D721Med (cell line): ENCODE results near the gene SRCAP.

Experiments used
- DNase-seq: peaks from one replicate; pipeline ENCODE4 v3.0.0; 2011; ENCODE audit warnings: low spot score; ENCODE audit not compliant: insufficient read length
- FAIRE-seq: peaks from 2 replicates; lab custom pipeline; 2011; peaks lifted over from hg19 to GRCh38; lab: Jason Lieb, UNC
- TF ChIP-seq, protein P1 (sequence below): IDR thresholded peaks from 2 replicates; pipeline ENCODE4 v1.5.1; 2012; ENCODE audit warnings: mild to moderate bottlenecking, control low read depth; ENCODE audit not compliant: insufficient read depth; ENCODE audit errors: missing control alignments

SRCAP gene

DNA sequence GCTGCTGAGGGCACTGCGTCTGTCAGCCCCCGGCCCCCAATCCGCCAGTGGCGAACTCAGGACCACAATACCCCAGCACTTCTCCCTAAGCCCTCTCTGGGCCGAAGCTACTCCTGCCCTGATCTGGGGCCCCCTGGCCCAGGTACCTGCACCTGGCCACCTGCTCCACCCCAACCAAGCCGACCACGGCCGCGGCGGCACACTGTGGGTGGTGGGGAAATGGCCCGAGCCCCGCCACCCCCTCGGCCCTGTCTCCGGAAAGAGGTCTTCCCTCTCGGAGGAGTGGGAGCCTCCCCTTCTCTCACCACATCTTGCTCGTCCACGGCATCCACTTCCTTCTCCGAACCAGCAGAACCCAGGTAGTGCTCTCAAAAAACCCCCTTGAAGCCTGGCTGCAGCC, 44.1 kb upstream of the SRCAP start:
- FAIRE-seq: no peak
- TF ChIP-seq, protein P1, sequence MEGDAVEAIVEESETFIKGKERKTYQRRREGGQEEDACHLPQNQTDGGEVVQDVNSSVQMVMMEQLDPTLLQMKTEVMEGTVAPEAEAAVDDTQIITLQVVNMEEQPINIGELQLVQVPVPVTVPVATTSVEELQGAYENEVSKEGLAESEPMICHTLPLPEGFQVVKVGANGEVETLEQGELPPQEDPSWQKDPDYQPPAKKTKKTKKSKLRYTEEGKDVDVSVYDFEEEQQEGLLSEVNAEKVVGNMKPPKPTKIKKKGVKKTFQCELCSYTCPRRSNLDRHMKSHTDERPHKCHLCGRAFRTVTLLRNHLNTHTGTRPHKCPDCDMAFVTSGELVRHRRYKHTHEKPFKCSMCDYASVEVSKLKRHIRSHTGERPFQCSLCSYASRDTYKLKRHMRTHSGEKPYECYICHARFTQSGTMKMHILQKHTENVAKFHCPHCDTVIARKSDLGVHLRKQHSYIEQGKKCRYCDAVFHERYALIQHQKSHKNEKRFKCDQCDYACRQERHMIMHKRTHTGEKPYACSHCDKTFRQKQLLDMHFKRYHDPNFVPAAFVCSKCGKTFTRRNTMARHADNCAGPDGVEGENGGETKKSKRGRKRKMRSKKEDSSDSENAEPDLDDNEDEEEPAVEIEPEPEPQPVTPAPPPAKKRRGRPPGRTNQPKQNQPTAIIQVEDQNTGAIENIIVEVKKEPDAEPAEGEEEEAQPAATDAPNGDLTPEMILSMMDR: no peak

DNA sequence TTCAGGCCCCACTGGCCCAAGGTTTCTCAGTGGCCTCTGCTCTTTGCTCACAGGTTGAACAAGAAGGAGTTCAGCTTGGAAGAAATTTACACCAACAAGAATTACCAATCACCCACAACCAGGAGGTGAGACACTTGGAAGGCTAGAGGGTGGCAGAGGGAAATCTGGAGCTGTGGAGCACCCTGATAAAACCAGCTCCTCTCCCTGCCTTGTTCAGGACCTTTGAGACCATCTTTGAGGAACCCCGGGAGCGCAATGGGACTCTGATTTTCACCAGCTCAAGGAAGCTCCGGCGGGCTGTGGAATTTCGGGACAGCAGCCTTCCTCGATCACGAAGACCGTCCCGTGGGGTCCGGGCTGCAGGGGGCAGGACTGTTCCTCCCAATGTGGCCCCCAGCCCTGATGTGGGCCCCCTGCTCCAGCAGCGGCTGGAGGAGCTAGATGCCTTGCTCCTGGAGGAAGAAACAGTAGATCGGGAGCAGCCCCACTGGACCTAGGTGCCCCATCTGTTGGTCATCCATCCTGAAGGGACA, 43.1 kb upstream of the SRCAP start:
- DNase-seq (no peak), FAIRE-seq (no peak)
- TF ChIP-seq, protein P1: no peak

More for the DNA sequence above, 44.1 kb upstream of the SRCAP start:
- no peak for DNase-seq

DNA sequence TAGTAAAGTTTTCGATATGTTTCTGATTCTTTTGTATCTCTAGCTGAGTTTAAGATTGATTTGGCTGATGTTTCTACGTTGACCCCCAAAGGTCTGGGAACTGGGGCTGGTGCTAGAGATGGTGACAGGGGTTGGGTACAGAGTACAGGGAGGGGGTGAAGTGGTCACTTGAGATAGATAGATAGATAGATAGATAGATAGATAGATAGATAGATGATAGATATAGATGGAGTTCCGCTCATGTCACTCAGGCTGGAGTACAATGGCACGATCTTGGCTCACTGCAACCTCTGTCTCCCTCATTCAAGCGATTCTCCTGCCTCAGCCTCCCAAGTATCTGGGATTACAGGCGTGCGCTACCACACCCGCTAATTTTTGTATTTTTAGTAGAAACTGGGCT, 42.6 kb upstream of the SRCAP start:
- DNase-seq (no peak), FAIRE-seq (no peak)
- TF ChIP-seq, protein P1: no peak

DNA sequence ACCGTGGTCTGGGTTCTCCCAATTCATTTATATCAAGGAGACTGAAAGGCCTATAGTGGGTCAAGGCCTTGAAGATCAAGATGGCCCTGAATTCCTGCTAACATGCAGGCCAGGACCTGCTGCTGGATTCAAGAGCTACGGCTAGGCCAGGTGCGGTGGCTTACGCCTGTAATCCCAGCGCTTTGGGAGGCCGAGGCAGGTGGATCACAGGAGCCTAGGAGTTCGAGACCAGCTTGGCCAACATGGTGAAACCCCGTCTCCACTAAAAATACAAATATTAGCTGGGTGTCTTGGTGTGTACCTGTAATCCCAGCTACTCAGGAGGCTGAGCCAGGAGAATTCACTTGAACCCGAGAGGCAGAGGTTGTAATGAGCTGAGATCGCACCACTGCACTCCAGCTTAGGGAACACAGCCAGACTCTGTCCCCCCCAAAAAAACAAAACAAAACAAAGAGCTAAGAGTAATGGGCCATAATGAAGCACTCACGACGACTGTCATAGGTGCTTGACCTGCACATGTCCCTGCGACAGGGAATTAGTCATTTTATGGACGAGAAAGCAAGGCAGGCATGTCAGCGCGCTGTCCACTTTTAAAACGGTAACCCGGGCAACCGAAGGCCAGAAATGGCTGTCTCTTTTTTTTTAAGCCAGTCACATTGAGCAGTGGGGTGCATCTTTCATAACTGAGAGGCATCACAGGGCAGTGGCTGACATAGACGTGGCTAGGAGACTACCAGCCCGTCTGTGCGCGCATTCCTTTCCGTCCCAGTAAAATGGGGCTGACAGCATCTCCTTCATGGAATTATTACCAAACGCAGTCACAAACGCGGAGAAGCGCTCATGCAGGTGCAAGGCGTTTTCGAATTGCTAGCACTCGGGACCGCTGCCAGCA, 41.8 kb upstream of the SRCAP start:
- no peak for DNase-seq
- no peak for FAIRE-seq
- TF ChIP-seq, protein P1: no peak

DNA sequence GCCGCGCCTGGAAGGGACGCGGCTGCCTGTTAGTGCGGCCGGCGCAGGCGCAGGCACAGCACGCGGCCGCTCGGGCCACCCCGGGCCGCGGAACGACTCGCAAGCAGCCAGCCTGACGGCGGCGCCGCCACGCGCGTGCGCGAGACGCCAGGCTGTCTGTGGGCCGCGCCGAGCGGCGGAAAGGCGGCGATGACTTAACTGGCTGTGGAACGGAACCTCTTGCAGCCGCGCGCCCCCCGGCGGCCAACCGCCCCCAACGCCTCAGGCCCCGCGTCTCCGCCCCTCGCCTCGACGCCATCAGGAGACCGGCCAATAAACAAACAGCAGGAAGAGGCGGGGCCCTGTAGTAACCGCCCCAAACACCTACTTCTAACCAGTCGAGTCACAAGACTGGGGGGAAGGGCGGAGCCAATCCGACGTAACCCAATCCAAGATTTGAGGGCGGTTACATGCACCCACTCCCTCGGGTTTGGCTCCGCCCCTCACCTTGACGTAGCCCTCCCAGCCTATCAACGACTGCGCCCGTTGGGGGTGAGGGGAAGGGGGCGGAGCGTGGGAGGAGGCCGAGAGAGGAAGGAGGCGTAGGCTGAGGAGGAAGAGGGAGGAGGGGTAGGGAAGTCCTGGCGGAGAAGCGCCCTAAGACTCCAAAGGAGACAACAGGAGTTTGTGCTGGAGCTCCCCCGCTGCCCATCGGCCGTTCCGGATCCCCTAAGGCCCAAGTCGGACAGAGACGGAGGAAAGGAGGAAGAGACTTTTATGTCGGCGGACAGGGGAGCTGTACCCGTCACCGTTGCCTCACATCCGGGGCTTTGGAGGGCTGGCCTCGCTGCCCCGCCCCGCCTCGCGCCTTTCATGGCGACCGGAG, 40.9 kb upstream of the SRCAP start, which contains the start of gene FBRS:
Gene FBRS, plus strand, starts transcription at position 566 of the 865 bp plus-strand sequence. CDS start 1,088 bp downstream, outside the sequence.
- DNase-seq: peak; percentile 69
- TF ChIP-seq, protein P1: peak; percentile 72
- FAIRE-seq: no peak

DNA sequence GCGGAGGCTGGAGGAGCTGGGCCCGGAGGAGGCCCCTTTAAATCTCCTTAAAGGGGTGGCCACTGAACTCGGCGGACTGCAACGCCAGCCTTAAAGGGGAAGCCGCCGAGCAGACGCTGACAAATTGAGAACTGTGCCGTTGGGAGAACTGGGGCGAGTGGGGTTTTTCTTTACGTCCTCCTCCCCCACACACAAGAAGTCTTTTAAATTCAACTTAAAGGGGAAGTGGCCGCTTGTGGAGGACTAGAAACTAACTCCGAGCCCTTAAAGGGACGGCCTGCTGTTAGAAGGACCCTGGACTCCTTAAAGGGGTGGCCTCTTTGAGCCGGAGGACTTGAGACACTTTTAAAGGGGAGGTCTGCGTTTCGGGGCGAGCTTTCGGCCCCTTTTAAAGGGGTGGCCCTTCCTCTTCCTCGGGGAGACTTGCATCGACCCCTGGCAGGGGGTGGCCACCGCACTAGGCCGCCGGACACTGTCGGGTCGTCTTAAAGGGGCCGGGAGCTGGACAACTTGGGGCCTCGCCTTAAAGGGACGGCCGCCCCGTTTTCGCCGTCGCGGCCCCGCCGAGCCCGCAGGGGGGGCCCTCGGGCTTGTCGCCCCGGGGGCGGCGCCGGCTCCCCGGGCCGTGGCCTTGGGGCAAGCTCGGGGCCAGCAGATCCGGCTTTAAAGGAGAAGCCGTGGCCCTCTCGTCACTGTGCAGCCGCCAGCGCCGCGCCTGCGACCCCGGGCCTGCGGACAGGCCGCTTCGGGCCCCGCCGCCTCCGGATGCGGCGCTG, 40.1 kb upstream of the SRCAP start:
- FAIRE-seq: no peak
- DNase-seq: no peak
- TF ChIP-seq, protein P1: no peak
